Sigmoid colon (tissue), 3 donors: ENCODE data around the gene DGKA.

Source experiments
- POLR2A ChIP-seq, 2 donors: fragments of 450-650 bp; IDR thresholded peaks; one replicate each; pipeline ENCODE4 v1.6.1; 2016; ENCODE audit warnings: antibody characterized with exemption in 2 of 2, mild to moderate bottlenecking in 2 of 2, moderate library complexity in 2 of 2
- TF ChIP-seq, protein P1 (sequence below), 4 experiments: fragments of 450-650 bp in 3 of 4; fragments of 200-600 bp in 1 of 4; IDR thresholded peaks; one replicate each; pipeline ENCODE4 v1.5.1; 2016 to 2019; ENCODE audit warnings: antibody characterized with exemption in 4 of 4, mild to moderate bottlenecking in 3 of 4, moderate library complexity in 2 of 4

GRCh38 chr12:55993230-55993853 is 62.4 kb downstream of the DGKA start:
- TF ChIP-seq, protein P1, sequence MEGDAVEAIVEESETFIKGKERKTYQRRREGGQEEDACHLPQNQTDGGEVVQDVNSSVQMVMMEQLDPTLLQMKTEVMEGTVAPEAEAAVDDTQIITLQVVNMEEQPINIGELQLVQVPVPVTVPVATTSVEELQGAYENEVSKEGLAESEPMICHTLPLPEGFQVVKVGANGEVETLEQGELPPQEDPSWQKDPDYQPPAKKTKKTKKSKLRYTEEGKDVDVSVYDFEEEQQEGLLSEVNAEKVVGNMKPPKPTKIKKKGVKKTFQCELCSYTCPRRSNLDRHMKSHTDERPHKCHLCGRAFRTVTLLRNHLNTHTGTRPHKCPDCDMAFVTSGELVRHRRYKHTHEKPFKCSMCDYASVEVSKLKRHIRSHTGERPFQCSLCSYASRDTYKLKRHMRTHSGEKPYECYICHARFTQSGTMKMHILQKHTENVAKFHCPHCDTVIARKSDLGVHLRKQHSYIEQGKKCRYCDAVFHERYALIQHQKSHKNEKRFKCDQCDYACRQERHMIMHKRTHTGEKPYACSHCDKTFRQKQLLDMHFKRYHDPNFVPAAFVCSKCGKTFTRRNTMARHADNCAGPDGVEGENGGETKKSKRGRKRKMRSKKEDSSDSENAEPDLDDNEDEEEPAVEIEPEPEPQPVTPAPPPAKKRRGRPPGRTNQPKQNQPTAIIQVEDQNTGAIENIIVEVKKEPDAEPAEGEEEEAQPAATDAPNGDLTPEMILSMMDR (IDR thresholded peaks at IDR 0.05): no peak
- no peak for TF ChIP-seq POLR2A (IDR thresholded peaks at IDR 0.05)
